ENCODE measurements around the gene MTHFD2. TPM values are rescaled to one million over a fixed set of nuclear protein-coding genes. Genes with fewer than 3 reads are reported as not detected.

Gene MTHFD2
- total RNA-seq, 1 donor from 2014 or later, result 365 TPM

DNA sequence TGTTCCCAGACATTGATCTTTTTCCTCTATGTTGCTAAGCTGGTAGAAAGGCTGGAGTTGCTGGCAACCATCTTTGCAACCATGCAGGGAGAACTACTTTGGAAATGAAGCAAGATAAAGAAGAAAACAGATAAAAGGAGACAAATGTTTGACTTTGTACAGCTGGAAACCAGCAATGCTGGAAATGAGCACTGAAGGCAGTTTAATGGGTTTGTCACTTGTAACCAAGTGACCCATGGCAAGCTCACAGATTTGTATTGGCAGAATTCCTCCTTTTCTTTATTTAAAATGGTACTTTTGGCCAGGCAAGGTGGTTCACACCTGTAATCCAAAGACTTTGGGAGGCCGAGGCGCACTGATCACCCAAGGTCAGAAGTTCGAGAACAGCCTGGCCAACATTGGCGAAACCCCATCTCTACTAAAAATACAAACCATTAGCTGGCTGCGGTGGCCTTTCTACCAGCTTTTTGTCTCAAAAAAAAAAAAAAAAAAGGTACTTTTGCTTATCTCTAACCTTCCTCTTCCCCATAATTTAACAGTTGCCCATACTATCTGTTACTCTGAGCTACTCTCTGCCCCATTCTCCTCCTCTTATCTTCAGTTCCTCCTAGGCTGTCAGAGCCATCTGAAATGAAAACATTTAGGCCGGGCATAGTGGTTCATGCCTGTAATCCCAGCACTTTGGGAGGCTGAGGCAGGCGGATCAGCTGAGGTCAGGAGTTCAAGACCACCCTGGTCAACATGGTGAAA lies 48.7 kb upstream of the MTHFD2 start:
- Mint-ChIP-seq H3K36me3 (ENCODE audit: low read depth, unreplicated experiment) (peaks cover 4% of the 10 kb centered on the region), H3K4me3 (ENCODE audit: unreplicated experiment) (no peak overlapping the region), H3K27me3 (ENCODE audit: low read depth, unreplicated experiment) (no peaks in the 10 kb centered on the region), H3K4me1 (ENCODE audit: low read depth, unreplicated experiment) (no peaks in the 10 kb centered on the region), H3K9me3 (ENCODE audit: unreplicated experiment) (no peaks in the 10 kb centered on the region), H3K27ac (ENCODE audit: unreplicated experiment) (no peak overlapping the region)
- FAIRE-seq (no peak), DNase-seq (ENCODE audit: low read depth) (no peak)
- Histone ChIP-seq H3K4me3 (ENCODE audit: insufficient read depth, low read depth, low read length) (no peak overlapping the region), H3K27me3 (ENCODE audit: insufficient read depth, low read length) (no peaks in the 10 kb centered on the region), H3K27ac (ENCODE audit: low read depth, low read length) (no peak overlapping the region), H3K4me1 (ENCODE audit: insufficient read depth, low read length) (peaks cover 17% of the 10 kb centered on the region), H3K36me3 (ENCODE audit: insufficient read depth, low read length) (peaks cover 21% of the 10 kb centered on the region), H3K4me2 (ENCODE audit: low read length) (no peak overlapping the region), H2AFZ (ENCODE audit: low read depth, low read length) (no peak overlapping the region), H3K9me3 (ENCODE audit: insufficient read depth, low read depth, low read length) (no peaks in the 10 kb centered on the region), H3K9ac (ENCODE audit: low read length) (no peak overlapping the region), H3K79me2 (ENCODE audit: insufficient read depth, low read length) (peaks cover 11% of the 10 kb centered on the region), H4K20me1 (ENCODE audit: insufficient read depth, low read length) (peaks cover 12% of the 10 kb centered on the region)
- TF ChIP-seq, protein P1, sequence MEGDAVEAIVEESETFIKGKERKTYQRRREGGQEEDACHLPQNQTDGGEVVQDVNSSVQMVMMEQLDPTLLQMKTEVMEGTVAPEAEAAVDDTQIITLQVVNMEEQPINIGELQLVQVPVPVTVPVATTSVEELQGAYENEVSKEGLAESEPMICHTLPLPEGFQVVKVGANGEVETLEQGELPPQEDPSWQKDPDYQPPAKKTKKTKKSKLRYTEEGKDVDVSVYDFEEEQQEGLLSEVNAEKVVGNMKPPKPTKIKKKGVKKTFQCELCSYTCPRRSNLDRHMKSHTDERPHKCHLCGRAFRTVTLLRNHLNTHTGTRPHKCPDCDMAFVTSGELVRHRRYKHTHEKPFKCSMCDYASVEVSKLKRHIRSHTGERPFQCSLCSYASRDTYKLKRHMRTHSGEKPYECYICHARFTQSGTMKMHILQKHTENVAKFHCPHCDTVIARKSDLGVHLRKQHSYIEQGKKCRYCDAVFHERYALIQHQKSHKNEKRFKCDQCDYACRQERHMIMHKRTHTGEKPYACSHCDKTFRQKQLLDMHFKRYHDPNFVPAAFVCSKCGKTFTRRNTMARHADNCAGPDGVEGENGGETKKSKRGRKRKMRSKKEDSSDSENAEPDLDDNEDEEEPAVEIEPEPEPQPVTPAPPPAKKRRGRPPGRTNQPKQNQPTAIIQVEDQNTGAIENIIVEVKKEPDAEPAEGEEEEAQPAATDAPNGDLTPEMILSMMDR (IDR thresholded peaks at IDR 0.05; ENCODE audit: insufficient read depth, low read depth, low read length), result no peak
- no peak for TF ChIP-seq EZH2 (IDR thresholded peaks at IDR 0.05; ENCODE audit: insufficient read depth, low read length)

DNA sequence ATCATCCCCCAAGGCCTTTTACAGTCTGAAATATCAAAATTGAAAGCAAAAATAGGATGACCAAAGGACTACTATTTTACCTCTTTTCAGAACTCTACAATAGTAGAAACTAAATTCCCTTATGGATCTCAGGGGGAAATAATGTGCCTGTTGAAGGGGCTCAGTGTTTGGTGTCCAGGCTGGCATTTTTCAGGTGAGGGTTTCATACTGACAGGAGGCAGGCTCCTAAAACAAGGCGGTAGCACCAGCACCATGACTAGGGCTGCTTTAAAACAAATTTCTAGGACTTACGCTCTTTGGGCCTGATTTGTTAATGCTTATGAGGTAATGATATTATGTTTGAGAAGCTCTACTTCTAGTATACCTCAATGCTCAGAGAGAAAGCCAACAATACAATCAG lies 45.5 kb upstream of the MTHFD2 start:
- no peak for TF ChIP-seq EZH2 (IDR thresholded peaks at IDR 0.05; ENCODE audit: insufficient read depth, low read length)
- TF ChIP-seq, protein P1 (IDR thresholded peaks at IDR 0.05; ENCODE audit: insufficient read depth, low read depth, low read length), result no peak
- Histone ChIP-seq H3K9ac (ENCODE audit: low read length) (no peak overlapping the region), H2AFZ (ENCODE audit: low read depth, low read length) (no peak overlapping the region), H3K4me1 (ENCODE audit: insufficient read depth, low read length) (peaks cover 9% of the 10 kb centered on the region), H3K4me2 (ENCODE audit: low read length) (no peak overlapping the region), H4K20me1 (ENCODE audit: insufficient read depth, low read length) (peaks cover 16% of the 10 kb centered on the region), H3K4me3 (ENCODE audit: insufficient read depth, low read depth, low read length) (no peak overlapping the region), H3K27ac (ENCODE audit: low read depth, low read length) (no peak overlapping the region), H3K79me2 (ENCODE audit: insufficient read depth, low read length) (no peaks in the 10 kb centered on the region), H3K27me3 (ENCODE audit: insufficient read depth, low read length) (no peaks in the 10 kb centered on the region), H3K9me3 (ENCODE audit: insufficient read depth, low read depth, low read length) (no peaks in the 10 kb centered on the region), H3K36me3 (ENCODE audit: insufficient read depth, low read length) (peaks cover 46% of the 10 kb centered on the region)
- FAIRE-seq, result no peak
- Mint-ChIP-seq H3K27ac (ENCODE audit: unreplicated experiment) (no peak overlapping the region), H3K4me1 (ENCODE audit: low read depth, unreplicated experiment) (no peaks in the 10 kb centered on the region), H3K36me3 (ENCODE audit: low read depth, unreplicated experiment) (peaks cover 9% of the 10 kb centered on the region), H3K9me3 (ENCODE audit: unreplicated experiment) (no peaks in the 10 kb centered on the region), H3K27me3 (ENCODE audit: low read depth, unreplicated experiment) (no peaks in the 10 kb centered on the region), H3K4me3 (ENCODE audit: unreplicated experiment) (no peak overlapping the region)
- DNase-seq (ENCODE audit: low read depth), result no peak

DNA sequence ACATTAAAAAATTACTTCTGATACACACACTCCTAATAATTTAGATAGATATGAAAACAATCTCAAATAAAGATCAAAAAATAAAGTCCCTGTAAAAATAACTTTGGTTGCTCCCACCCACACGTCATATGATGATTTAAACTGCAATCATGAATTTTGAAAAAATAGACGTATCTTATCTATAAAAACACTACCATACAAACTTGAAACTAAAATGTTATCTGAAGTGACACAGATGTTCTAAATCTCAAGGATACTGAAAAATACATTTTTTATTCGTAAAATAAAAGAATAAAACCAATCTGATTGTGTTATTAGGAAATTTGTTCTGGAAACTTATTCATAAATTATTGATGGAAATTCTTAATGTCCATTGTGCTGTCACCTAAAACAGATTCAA lies 42.6 kb upstream of the MTHFD2 start:
- H3K4me3 Mint-ChIP-seq (ENCODE audit: unreplicated experiment), result no peak overlapping the region
- Histone ChIP-seq H3K4me2 (ENCODE audit: low read length) (no peak overlapping the region), H3K79me2 (ENCODE audit: insufficient read depth, low read length) (no peaks in the 10 kb centered on the region), H3K9me3 (ENCODE audit: insufficient read depth, low read depth, low read length) (no peaks in the 10 kb centered on the region), H2AFZ (ENCODE audit: low read depth, low read length) (no peak overlapping the region), H3K9ac (ENCODE audit: low read length) (no peak overlapping the region), H4K20me1 (ENCODE audit: insufficient read depth, low read length) (peaks cover 28% of the 10 kb centered on the region), H3K4me1 (ENCODE audit: insufficient read depth, low read length) (no peaks in the 10 kb centered on the region), H3K36me3 (ENCODE audit: insufficient read depth, low read length) (peaks cover 57% of the 10 kb centered on the region), H3K27me3 (ENCODE audit: insufficient read depth, low read length) (no peaks in the 10 kb centered on the region), H3K4me3 (ENCODE audit: insufficient read depth, low read depth, low read length) (no peak overlapping the region), H3K27ac (ENCODE audit: low read depth, low read length) (no peak overlapping the region)
- no peaks in the 10 kb centered on the region for H3K9me3 Mint-ChIP-seq (ENCODE audit: unreplicated experiment)
- FAIRE-seq (no peak), DNase-seq (ENCODE audit: low read depth) (no peak)
- no peak overlapping the region for H3K27ac Mint-ChIP-seq (ENCODE audit: unreplicated experiment)
- peaks cover 9% of the 10 kb centered on the region for H3K36me3 Mint-ChIP-seq (ENCODE audit: low read depth, unreplicated experiment)
- H3K4me1 Mint-ChIP-seq (ENCODE audit: low read depth, unreplicated experiment), result no peaks in the 10 kb centered on the region
- TF ChIP-seq EZH2 (IDR thresholded peaks at IDR 0.05; ENCODE audit: insufficient read depth, low read length), result no peak
- TF ChIP-seq, protein P1 (IDR thresholded peaks at IDR 0.05; ENCODE audit: insufficient read depth, low read depth, low read length), result no peak
- no peaks in the 10 kb centered on the region for H3K27me3 Mint-ChIP-seq (ENCODE audit: low read depth, unreplicated experiment)

Measured in astrocyte (in vitro differentiated cells and primary cell).